Right lobe of liver (tissue), 4 donors: ENCODE measurements around the gene RANBP3L.

Experiments
- CTCF ChIP-seq, 4 donors: fragments of 200-600 bp in 3 of 4; fragments of 450-650 bp in 1 of 4; IDR thresholded peaks; one replicate each; pipeline versions ENCODE4 v1.5.1 to v1.8.0; 2016 to 2022; ENCODE audit warnings: antibody characterized with exemption in 4 of 4, mild to moderate bottlenecking in 2 of 4
- POLR2A ChIP-seq: fragments of 450-650 bp; IDR thresholded peaks from one replicate; pipeline ENCODE4 v1.6.1; 2017; ENCODE audit warnings: antibody characterized with exemption, mild to moderate bottlenecking
- donor health status: DM: no; HTN: no; CAD: no.
- donor health status: DM: no; HTN: no; CAD: no.
- donor health status: DM: no; HTN: yes; CAD: no.

GRCh38 chr5:36273809-36274526, 27.7 kb downstream of the RANBP3L start:
- no peak for TF ChIP-seq CTCF (IDR thresholded peaks at IDR 0.05)
- no peak for TF ChIP-seq POLR2A
